HCT116 (cell line): Measurements from ENCODE around the gene CAMKMT.

Experiments used
- ELF1 ChIP-seq: IDR thresholded peaks from 2 replicates; pipeline ENCODE4 v1.6.1; 2012; ENCODE audit warnings: low read depth, borderline replicate concordance
- JUND ChIP-seq: IDR thresholded peaks from 2 replicates; pipeline ENCODE4 v1.6.1; 2012
- TF ChIP-seq, protein P1 (sequence below), 3 experiments: fragments of 200-600 bp in 1 of 3; sonication (generic) in 1 of 3; IDR thresholded peaks in 2 of 3; conservative IDR thresholded peaks in 1 of 3; 2 replicates each; pipeline ENCODE4 v1.5.1; 2012 to 2017; ENCODE audit warnings: low read depth in 2 of 3, low read length in 2 of 3, antibody characterized with exemption in 1 of 3, borderline replicate concordance in 1 of 3, control low read depth in 1 of 3, mild to moderate bottlenecking in 1 of 3, mixed read lengths in 1 of 3, mixed run types in 1 of 3, moderate library complexity in 1 of 3; ENCODE audit not compliant: insufficient read depth in 1 of 3
- TF ChIP-seq, protein P2 (sequence below): IDR thresholded peaks from 2 replicates; pipeline ENCODE4 v1.6.1; 2012; ENCODE audit warnings: low read depth

DNA sequence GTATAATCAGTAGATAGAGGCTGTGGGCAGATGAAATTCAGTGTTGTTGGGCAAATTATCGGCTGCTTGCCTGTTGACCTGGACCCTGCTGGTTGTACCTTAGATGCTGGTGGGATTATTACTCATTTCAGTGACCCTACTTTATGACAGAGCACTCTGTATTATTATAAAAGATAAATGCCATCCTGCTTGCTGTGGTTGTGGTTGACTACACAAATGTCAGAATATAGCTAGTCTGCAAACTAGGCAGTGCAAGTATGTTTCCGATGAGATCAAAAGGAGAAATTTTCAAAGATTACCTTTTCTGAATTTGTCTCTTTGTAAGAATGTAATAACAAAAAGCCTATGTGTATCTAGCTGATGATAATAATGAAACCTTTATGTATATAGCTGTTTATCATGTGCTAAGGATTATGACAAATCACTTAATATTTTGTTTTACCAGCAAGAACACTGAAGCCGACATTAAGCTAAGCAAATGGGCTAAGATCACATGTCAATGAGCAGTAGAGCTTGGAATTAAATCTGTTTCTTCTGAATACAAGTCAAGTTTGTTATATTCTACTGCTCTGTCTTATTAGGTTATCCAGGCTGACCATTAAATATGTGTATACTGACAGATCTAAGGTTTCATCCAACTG lies 219.2 kb downstream of the CAMKMT start:
- TF ChIP-seq, protein P1, sequence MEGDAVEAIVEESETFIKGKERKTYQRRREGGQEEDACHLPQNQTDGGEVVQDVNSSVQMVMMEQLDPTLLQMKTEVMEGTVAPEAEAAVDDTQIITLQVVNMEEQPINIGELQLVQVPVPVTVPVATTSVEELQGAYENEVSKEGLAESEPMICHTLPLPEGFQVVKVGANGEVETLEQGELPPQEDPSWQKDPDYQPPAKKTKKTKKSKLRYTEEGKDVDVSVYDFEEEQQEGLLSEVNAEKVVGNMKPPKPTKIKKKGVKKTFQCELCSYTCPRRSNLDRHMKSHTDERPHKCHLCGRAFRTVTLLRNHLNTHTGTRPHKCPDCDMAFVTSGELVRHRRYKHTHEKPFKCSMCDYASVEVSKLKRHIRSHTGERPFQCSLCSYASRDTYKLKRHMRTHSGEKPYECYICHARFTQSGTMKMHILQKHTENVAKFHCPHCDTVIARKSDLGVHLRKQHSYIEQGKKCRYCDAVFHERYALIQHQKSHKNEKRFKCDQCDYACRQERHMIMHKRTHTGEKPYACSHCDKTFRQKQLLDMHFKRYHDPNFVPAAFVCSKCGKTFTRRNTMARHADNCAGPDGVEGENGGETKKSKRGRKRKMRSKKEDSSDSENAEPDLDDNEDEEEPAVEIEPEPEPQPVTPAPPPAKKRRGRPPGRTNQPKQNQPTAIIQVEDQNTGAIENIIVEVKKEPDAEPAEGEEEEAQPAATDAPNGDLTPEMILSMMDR (IDR thresholded peaks at IDR 0.05 in 2 of 3, conservative IDR thresholded peaks at IDR 0.05 in 1 of 3; ENCODE audit: borderline replicate concordance in 1 of 3, insufficient read depth in 1 of 3, low read depth in 2 of 3, low read length in 2 of 3) = no peak
- no peak for TF ChIP-seq ELF1
- TF ChIP-seq, protein P2, sequence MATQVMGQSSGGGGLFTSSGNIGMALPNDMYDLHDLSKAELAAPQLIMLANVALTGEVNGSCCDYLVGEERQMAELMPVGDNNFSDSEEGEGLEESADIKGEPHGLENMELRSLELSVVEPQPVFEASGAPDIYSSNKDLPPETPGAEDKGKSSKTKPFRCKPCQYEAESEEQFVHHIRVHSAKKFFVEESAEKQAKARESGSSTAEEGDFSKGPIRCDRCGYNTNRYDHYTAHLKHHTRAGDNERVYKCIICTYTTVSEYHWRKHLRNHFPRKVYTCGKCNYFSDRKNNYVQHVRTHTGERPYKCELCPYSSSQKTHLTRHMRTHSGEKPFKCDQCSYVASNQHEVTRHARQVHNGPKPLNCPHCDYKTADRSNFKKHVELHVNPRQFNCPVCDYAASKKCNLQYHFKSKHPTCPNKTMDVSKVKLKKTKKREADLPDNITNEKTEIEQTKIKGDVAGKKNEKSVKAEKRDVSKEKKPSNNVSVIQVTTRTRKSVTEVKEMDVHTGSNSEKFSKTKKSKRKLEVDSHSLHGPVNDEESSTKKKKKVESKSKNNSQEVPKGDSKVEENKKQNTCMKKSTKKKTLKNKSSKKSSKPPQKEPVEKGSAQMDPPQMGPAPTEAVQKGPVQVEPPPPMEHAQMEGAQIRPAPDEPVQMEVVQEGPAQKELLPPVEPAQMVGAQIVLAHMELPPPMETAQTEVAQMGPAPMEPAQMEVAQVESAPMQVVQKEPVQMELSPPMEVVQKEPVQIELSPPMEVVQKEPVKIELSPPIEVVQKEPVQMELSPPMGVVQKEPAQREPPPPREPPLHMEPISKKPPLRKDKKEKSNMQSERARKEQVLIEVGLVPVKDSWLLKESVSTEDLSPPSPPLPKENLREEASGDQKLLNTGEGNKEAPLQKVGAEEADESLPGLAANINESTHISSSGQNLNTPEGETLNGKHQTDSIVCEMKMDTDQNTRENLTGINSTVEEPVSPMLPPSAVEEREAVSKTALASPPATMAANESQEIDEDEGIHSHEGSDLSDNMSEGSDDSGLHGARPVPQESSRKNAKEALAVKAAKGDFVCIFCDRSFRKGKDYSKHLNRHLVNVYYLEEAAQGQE = no peak
- TF ChIP-seq JUND = no peak
